ENCODE results near the gene RPE65.

RPE65 gene

GRCh38 chr1:68384872-68385411 is 64.8 kb downstream of the RPE65 start:
- DNase-seq (no peak), ATAC-seq (ENCODE audit: insufficient read depth, low read depth) (no peak)
- H3K9ac ChIP-seq (ENCODE audit: low read depth, low read length) = no peak overlapping the region
- H3K4me3 ChIP-seq (ENCODE audit: low read depth in 1 of 2, low read length in 2 of 2) = no peak overlapping the region
- no peaks in the 10 kb centered on the region for H4K20me1 ChIP-seq (ENCODE audit: insufficient read depth, low read length)
- no peaks in the 10 kb centered on the region for H3K9me3 ChIP-seq (ENCODE audit: insufficient read depth, low read length, severe bottlenecking)
- no peaks in the 10 kb centered on the region for H3K27me3 ChIP-seq (ENCODE audit: insufficient read depth, low read length, poor library complexity)
- H3K36me3 ChIP-seq (ENCODE audit: insufficient read depth, low read length) = no peaks in the 10 kb centered on the region
- H3K4me2 ChIP-seq (ENCODE audit: insufficient read depth, low read length) = no peak overlapping the region
- TF ChIP-seq, protein P1, sequence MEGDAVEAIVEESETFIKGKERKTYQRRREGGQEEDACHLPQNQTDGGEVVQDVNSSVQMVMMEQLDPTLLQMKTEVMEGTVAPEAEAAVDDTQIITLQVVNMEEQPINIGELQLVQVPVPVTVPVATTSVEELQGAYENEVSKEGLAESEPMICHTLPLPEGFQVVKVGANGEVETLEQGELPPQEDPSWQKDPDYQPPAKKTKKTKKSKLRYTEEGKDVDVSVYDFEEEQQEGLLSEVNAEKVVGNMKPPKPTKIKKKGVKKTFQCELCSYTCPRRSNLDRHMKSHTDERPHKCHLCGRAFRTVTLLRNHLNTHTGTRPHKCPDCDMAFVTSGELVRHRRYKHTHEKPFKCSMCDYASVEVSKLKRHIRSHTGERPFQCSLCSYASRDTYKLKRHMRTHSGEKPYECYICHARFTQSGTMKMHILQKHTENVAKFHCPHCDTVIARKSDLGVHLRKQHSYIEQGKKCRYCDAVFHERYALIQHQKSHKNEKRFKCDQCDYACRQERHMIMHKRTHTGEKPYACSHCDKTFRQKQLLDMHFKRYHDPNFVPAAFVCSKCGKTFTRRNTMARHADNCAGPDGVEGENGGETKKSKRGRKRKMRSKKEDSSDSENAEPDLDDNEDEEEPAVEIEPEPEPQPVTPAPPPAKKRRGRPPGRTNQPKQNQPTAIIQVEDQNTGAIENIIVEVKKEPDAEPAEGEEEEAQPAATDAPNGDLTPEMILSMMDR (IDR thresholded peaks at IDR 0.05; ENCODE audit: borderline replicate concordance, extremely low read depth, low read length, poor library complexity, severe bottlenecking) = no peak
- no peak for TF ChIP-seq EZH2 (IDR thresholded peaks at IDR 0.05; ENCODE audit: borderline replicate concordance, low read depth, low read length, severe bottlenecking)
- H2AFZ ChIP-seq (ENCODE audit: low read depth, low read length) = no peak overlapping the region
- H3K4me1 ChIP-seq (ENCODE audit: insufficient read depth, low read length) = no peaks in the 10 kb centered on the region
- H3K27ac ChIP-seq (ENCODE audit: low read length) = no peak overlapping the region
- H3K79me2 ChIP-seq (ENCODE audit: insufficient read depth, low read length) = no peaks in the 10 kb centered on the region

GRCh38 chr1:68384321-68384813 is 65.4 kb downstream of the RPE65 start:
- no peak overlapping the region for H3K27ac ChIP-seq (ENCODE audit: low read length)
- H3K27me3 ChIP-seq (ENCODE audit: insufficient read depth, low read length, poor library complexity) = no peaks in the 10 kb centered on the region
- no peaks in the 10 kb centered on the region for H4K20me1 ChIP-seq (ENCODE audit: insufficient read depth, low read length)
- no peaks in the 10 kb centered on the region for H3K4me1 ChIP-seq (ENCODE audit: insufficient read depth, low read length)
- DNase-seq = no peak
- ATAC-seq (ENCODE audit: insufficient read depth, low read depth) = no peak
- no peak overlapping the region for H3K9ac ChIP-seq (ENCODE audit: low read depth, low read length)
- no peak overlapping the region for H3K4me3 ChIP-seq (ENCODE audit: low read depth in 1 of 2, low read length in 2 of 2)
- no peak overlapping the region for H2AFZ ChIP-seq (ENCODE audit: low read depth, low read length)
- no peak overlapping the region for H3K4me2 ChIP-seq (ENCODE audit: insufficient read depth, low read length)
- TF ChIP-seq, protein P1 (IDR thresholded peaks at IDR 0.05; ENCODE audit: borderline replicate concordance, extremely low read depth, low read length, poor library complexity, severe bottlenecking) = no peak
- TF ChIP-seq EZH2 (IDR thresholded peaks at IDR 0.05; ENCODE audit: borderline replicate concordance, low read depth, low read length, severe bottlenecking) = no peak
- no peaks in the 10 kb centered on the region for H3K79me2 ChIP-seq (ENCODE audit: insufficient read depth, low read length)
- no peaks in the 10 kb centered on the region for H3K36me3 ChIP-seq (ENCODE audit: insufficient read depth, low read length)
- no peaks in the 10 kb centered on the region for H3K9me3 ChIP-seq (ENCODE audit: insufficient read depth, low read length, severe bottlenecking)

DNA sequence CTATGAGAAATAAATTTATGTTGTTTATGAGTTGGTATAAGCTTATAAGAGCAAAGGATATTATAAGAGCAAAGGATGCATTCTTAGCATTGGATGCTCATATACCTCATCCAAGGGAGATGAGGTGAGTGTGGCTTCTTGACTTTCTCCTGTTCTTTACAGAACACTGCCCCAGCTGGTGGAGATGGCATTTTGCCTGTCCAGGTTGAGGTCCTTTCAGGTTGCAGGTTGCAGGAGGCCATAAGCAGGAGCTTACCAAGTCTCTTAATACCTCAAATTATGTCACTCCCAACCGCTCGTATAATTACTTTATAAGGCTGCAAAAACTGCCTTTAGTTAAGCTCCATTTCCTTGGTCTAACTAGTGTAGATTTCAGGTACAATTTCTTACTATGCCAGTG is 66.7 kb downstream of the RPE65 start:
- H3K27ac ChIP-seq (ENCODE audit: low read length) = no peak overlapping the region
- H2AFZ ChIP-seq (ENCODE audit: low read depth, low read length) = no peak overlapping the region
- ATAC-seq (ENCODE audit: insufficient read depth, low read depth) (no peak), DNase-seq (no peak)
- H3K9ac ChIP-seq (ENCODE audit: low read depth, low read length) = no peak overlapping the region
- H3K4me2 ChIP-seq (ENCODE audit: insufficient read depth, low read length) = no peak overlapping the region
- TF ChIP-seq, protein P1 (IDR thresholded peaks at IDR 0.05; ENCODE audit: borderline replicate concordance, extremely low read depth, low read length, poor library complexity, severe bottlenecking) = no peak
- no peak for TF ChIP-seq EZH2 (IDR thresholded peaks at IDR 0.05; ENCODE audit: borderline replicate concordance, low read depth, low read length, severe bottlenecking)
- H3K4me3 ChIP-seq (ENCODE audit: low read depth in 1 of 2, low read length in 2 of 2) = no peak overlapping the region
- H3K79me2 ChIP-seq (ENCODE audit: insufficient read depth, low read length) = no peaks in the 10 kb centered on the region
- no peaks in the 10 kb centered on the region for H4K20me1 ChIP-seq (ENCODE audit: insufficient read depth, low read length)
- no peaks in the 10 kb centered on the region for H3K36me3 ChIP-seq (ENCODE audit: insufficient read depth, low read length)
- peaks cover 3% of the 10 kb centered on the region for H3K27me3 ChIP-seq (ENCODE audit: insufficient read depth, low read length, poor library complexity)
- no peaks in the 10 kb centered on the region for H3K9me3 ChIP-seq (ENCODE audit: insufficient read depth, low read length, severe bottlenecking)
- H3K4me1 ChIP-seq (ENCODE audit: insufficient read depth, low read length) = no peaks in the 10 kb centered on the region

Measured in DND-41 (cell line).